Raji (cell line): ENCODE measurements around the gene JUP.

Experiments
- POLR2A ChIP-seq: IDR thresholded peaks from 2 replicates; pipeline ENCODE4 v1.6.1; 2011; ENCODE audit warnings: low read depth, low read length, control low read depth; ENCODE audit not compliant: insufficient read depth

JUP gene

GRCh38 chr17:41751288-41751687, 35.2 kb downstream of the JUP start:
- TF ChIP-seq POLR2A, result no peak

- no peak for TF ChIP-seq POLR2A
Measured at GRCh38 chr17:41750862-41751261, 35.6 kb downstream of the JUP start.

- no peak for TF ChIP-seq POLR2A
Measured at GRCh38 chr17:41748275-41748674, 38.2 kb downstream of the JUP start.

- TF ChIP-seq POLR2A, result no peak
Measured at GRCh38 chr17:41741709-41742108, 44.8 kb downstream of the JUP start.

GRCh38 chr17:41740506-41740905, 46.0 kb downstream of the JUP start:
- TF ChIP-seq POLR2A, result no peak

- no peak for TF ChIP-seq POLR2A
Measured at GRCh38 chr17:41739661-41740352, 46.7 kb downstream of the JUP start.

- no peak for TF ChIP-seq POLR2A
Measured at GRCh38 chr17:41738801-41739112, 47.8 kb downstream of the JUP start.

GRCh38 chr17:41738077-41738800, 48.3 kb downstream of the JUP start:
- no peak for TF ChIP-seq POLR2A

- no peak for TF ChIP-seq POLR2A
Measured at GRCh38 chr17:41737680-41738023, 48.9 kb downstream of the JUP start.

- no peak for TF ChIP-seq POLR2A
Measured at GRCh38 chr17:41736983-41737679, 49.4 kb downstream of the JUP start.

- TF ChIP-seq POLR2A, result no peak
Measured at GRCh38 chr17:41735744-41736143, 50.8 kb downstream of the JUP start.

- TF ChIP-seq POLR2A, result no peak
Measured at GRCh38 chr17:41734949-41735313, 51.6 kb downstream of the JUP start.

- no peak for TF ChIP-seq POLR2A
Measured at GRCh38 chr17:41734139-41734948, 52.2 kb downstream of the JUP start, which contains the start of gene HAP1. HAP1 (minus strand) TSS chr17:41734643; CDS start chr17:41734634, 9 bp downstream.

- no peak for TF ChIP-seq POLR2A
Measured at GRCh38 chr17:41733348-41734138, 53.0 kb downstream of the JUP start.

- no peak for TF ChIP-seq POLR2A
Measured at GRCh38 chr17:41731836-41732235, 54.7 kb downstream of the JUP start.
